Measurements from ENCODE around the gene HOXC11.

The HOXC11 gene

GRCh38 chr12:53956914-53957536 lies 15.9 kb upstream of the HOXC11 start:
- DNase-seq (ENCODE audit: low read depth in 2 of 2): no peak

- no peak for DNase-seq (ENCODE audit: low read depth in 2 of 2)
Measured at GRCh38 chr12:53958128-53958527, 14.8 kb upstream of the HOXC11 start.

GRCh38 chr12:53959314-53959713 lies 13.6 kb upstream of the HOXC11 start:
- no peak for DNase-seq (ENCODE audit: low read depth in 2 of 2)

DNA sequence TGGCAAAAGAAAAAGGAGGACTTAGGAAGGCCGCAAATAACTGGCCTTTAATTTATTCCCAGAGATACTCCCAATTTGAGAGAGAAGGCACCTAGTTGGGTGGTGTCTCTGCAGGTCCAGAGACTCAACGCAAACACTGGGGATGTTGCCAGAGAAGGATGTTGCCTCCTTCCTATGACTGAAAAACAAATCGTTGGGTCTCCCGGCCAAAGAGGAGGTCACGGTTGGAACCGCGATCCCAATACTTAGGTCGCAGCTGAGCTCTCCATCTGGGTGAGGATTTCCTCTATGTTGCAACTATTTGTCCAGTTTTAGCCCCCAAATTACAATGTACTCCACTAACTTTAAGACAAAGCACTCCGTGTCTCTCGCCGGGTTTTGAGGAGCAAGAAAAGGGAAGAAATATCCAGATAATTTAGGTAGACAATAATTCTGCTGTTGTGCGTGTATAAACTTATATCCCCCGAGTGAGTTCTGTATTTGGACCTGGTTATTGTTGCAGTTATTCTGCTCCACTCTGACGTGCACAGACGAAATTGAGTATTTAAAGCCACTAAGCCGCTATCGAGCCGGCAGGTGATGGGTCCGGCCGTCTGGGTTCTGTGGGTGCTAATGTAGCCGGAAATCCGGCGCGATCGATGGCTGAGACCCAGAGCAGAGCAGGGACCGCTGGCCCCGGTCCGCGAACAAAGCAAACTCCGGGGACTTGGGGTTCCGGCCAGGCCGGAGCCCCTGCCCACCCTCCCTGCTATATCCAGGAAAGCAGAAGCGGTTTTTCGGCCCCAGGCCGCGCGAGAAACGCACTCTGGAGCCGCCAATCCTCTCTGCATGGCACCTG lies 12.5 kb upstream of the HOXC11 start:
- DNase-seq (ENCODE audit: low read depth in 2 of 2): no peak

DNA sequence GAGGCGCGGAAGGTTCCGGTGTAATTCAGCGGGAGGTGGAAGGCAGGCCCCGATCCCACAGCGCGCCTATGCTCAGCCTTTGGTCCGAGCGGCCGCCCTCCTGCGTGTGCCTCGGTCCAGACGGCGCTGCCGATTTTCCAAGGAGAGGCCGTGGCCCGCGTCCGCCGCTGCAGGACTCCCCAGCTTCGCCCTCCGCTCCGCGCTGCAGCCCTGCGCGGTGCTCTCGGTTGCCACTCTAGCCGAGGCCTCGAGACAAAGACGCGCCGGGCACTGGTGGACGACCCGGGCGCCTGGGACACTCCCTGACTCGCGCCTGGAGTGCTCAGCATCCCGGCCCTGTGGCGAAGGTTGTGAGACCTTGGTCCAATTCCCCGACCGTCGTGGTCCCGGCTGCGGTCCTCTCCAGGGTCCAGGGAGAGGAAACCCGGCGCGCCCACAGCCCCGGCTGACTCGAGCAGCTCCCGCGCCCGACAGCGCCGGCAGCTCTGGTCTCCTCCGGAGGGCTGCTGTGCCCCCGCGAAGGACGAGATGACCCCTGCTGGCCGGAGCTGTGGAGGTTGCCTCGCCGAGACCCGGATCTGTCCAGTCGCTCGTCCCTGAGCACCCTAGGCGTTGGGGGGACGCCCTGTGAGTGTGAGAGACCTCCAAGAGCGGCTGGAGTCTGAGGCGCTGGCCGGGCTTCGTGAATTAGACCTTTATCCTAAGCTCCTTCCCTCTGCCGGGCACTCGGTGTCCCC lies 11.7 kb upstream of the HOXC11 start:
- no peak for DNase-seq (ENCODE audit: low read depth in 2 of 2)

DNA sequence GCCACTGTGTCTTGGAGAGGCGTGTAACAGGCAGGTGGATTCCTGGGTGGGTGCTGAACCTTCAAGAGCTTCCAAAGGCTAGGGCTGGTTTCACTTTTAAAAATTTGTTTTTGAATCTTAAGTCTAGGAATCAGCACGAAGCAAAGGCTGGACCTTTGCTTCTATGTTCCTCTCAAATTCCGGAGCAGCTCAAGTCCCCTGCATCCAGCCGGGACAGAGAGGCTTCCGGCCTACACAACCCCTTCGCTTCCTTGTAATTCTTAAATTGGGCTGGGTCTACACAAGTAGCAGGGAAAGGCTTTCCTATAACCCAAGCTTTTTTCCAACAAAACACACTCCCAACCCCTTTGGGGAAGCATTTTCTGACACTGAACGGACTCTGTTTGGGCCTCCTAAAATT lies 9.9 kb upstream of the HOXC11 start:
- no peak for DNase-seq (ENCODE audit: low read depth in 2 of 2)

- DNase-seq (ENCODE audit: low read depth in 2 of 2): no peak
Measured at GRCh38 chr12:53963434-53964314, 9.3 kb upstream of the HOXC11 start.

DNA sequence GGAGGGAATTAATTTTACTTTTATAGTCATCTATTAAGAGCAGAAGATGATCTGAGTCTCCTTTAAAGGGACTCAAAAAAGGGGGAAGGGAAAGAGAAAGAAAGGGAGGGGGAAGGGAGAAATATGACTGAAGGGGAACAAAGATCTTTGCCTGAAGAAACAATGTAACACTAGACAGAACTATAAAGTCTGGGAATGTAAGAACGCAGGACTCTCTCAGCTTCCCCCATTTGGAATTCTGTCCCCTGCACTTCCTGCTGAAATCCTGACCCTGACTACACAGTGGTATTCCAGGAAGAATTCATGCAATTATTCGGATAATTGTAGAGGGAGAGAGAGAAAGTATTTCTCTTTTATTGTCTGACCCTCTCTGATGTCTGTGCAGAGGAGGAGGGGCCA lies 8.6 kb upstream of the HOXC11 start:
- DNase-seq (ENCODE audit: low read depth in 2 of 2): no peak

DNA sequence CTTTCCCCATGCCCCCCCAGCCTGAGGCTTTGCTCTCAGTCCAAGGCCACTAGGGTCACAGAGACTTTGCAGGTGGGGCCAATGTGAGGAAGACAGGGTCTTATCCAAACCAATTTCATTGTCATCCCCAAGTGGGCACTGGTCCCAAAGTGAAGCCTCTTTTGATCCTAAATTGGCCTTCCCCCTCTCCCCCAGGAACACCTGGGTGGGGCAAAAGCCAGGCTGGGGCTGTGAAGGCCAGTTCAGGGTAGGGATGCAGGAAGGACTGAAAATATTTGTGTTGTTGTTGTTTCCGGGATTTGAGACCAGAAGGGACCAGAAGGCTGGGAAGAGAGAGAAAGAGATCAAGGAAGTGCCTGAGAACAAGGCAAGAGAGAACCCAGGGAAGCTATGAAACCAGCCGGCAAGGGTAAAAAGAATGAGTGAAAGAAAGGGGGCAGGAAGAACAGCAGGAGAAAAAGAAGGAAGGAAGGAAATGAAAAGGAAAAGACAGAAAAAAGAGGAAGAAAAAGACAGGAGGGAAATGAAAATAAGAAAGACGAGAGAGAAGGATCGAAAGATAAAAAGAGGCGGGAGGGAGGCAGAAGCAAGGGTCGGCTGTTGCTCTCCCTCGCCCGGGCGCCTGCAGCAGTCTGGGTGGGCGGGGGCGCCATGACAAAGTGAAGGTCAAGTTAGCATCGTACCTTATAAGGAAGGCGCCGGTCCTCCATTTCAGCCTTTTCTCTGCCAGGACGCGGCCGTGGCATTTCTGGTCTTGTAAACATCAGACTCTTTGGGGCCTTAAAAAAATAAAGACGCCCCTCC lies 7.4 kb upstream of the HOXC11 start:
- DNase-seq (ENCODE audit: low read depth in 2 of 2): no peak

- no peak for DNase-seq (ENCODE audit: low read depth in 2 of 2)
Measured at GRCh38 chr12:53966085-53966384, 6.9 kb upstream of the HOXC11 start.

DNA sequence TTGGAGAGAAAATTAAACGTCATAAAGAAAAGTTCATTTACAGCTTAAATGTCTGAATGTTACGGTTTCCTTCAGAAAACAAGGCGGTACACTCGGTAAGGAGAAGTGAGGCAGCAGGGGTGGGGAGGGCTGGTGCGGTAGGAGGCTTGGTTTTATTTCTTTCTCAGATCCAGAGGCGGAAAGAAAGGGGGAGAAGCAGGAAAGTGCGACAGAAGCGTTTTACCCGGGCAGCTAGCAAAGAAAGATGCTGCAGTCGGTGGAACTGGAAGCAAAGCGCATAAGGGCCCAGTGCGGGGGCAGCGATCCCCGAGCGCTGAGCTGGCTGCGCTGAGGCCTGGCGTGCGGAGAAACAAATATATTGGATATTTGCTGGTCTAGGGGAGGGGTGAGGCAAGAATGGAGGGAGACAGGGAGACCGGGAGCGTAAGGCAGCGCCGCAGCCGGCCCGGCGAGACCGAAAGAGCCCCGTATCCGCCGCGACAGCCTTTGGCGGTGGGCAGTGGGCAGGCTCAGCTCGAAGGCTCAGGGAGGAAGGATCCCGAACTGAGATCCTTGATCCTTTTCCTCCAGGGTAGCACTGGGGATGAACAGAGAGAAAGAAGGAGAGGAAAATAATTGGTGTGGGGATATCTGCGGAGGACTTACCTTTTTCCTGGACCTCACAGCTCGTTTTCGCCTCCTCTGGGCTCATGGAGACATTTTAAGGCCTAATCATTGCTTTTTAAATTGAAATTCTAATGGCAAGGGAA lies 6.4 kb upstream of the HOXC11 start:
- DNase-seq (ENCODE audit: low read depth in 2 of 2): no peak

GRCh38 chr12:53967421-53967925 lies 5.5 kb upstream of the HOXC11 start:
- no peak for DNase-seq (ENCODE audit: low read depth in 2 of 2)

- no peak for DNase-seq (ENCODE audit: low read depth in 2 of 2)
Measured at GRCh38 chr12:53968214-53969127, 4.5 kb upstream of the HOXC11 start.

DNA sequence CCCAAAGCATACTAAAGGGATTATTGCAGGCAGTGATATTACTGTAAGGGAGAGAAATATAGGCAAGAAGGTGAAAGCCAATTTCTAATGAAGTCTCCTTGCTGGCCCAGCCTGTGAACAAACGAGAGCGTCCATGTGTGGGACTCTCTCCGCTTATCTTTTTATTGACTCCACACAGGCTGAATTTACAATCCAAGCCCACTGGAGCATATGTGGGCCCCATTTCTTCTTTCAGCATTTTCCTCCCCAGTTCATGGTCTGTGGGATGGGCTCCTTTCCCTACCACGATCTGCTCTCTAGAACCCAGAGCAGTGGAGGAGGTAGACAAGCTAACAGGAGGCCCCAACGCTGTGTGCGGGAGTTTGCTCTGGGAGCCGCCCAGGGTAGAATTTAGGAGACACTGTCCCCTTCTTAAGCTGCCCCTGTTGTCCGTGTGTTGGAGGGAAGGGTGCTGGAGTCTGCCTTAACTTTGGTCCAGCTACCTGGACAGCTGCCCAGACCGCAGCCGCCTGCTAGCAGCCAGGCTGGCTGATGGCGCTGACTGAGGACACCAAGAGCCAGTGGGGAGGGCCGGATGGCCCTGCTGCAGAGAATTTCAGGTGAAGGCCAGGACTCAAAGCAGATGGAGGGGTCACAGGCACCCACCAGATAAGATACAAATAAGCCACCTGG lies 3.2 kb upstream of the HOXC11 start:
- DNase-seq (ENCODE audit: low read depth in 2 of 2): no peak

- no peak for DNase-seq (ENCODE audit: low read depth in 2 of 2)
Measured at GRCh38 chr12:53970451-53970850, 2.5 kb upstream of the HOXC11 start.

DNA sequence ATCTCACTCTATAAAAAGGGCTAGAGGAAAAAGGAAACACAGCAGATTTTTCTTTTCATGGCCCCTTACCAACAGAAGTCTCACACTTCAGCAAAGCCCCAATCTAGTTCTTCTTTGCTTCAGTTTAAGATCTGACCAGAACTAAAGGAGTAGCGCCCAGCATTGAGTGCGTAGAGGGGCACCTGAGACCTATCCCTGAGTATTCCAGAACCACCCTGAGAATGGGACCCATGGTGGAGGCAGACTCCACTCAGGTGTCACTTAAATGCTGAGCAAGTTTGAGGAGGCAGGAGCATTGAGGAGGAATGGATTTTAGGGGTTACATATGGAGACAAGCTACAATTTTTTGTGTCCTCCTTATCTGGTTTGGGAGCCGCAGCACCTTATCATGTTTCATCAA lies 1.8 kb upstream of the HOXC11 start:
- DNase-seq (ENCODE audit: low read depth in 2 of 2): no peak

DNA sequence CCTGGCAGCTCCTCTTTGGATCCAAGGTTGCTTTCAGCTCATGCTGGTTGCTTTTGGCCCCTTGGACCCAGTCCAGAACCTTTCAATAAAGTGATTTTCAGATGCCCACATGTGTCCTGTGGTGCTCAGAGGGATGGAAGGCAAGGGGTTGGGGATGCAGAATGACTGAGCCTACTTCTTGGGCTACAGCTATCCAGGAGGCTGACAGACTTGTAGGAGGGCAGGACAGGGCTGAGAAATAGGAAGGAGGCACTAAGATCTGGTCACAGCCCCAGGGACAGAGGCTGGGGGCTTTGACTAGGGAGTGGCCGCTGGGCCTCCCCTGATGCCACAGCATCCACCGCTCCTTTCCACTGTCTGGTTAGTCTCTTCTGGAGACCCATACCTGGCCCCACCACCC lies 1.2 kb upstream of the HOXC11 start:
- DNase-seq (ENCODE audit: low read depth in 2 of 2): no peak

- no peak for DNase-seq (ENCODE audit: low read depth in 2 of 2)
Measured at GRCh38 chr12:53972152-53972702, 699 bp upstream of the HOXC11 start.

All from stimulated activated CD4-positive, alpha-beta T cell treated with anti-CD3 and anti-CD28 coated beads, Interleukin-1b, Interleukin-23, amount 100 ng/mL, for 1 hour (primary cell).